Measurements from ENCODE around the gene WDFY4. TPM values are rescaled to one million over a fixed set of nuclear protein-coding genes. Genes with fewer than 3 reads are reported as not detected.
A peak's percentile ranks its signal among the peaks of the same experiment; 100 is the strongest.

Gene WDFY4
- total RNA-seq, 6 donors from 2014 or later, result 10.1 to 48.9 (median 32.1) TPM

GRCh38 chr10:48937796-48938195, 253.1 kb downstream of the WDFY4 start:
- H3K4me3 ChIP-seq, result no peak overlapping the region
- no peaks in the 10 kb centered on the region for H3K4me1 ChIP-seq
- no peak for ATAC-seq (ENCODE audit: low FRiP score in 2 of 2)
- H3K9me3 ChIP-seq, result no peaks in the 10 kb centered on the region
- no peak overlapping the region for H3K27ac ChIP-seq
- no peaks in the 10 kb centered on the region for H3K36me3 ChIP-seq
- no peak for DNase-seq
- H3K27me3 ChIP-seq, result no peaks in the 10 kb centered on the region
- TF ChIP-seq EP300 (IDR thresholded peaks at IDR 0.05) (no peak), CTCF (IDR thresholded peaks at IDR 0.05) (no peak), POLR2AphosphoS5 (IDR thresholded peaks at IDR 0.05) (no peak), POLR2A (IDR thresholded peaks at IDR 0.05) (no peak)
- 94 to 100% methylated on average over 3 of the region's 3 CpGs for WGBS, 2 donors

DNA sequence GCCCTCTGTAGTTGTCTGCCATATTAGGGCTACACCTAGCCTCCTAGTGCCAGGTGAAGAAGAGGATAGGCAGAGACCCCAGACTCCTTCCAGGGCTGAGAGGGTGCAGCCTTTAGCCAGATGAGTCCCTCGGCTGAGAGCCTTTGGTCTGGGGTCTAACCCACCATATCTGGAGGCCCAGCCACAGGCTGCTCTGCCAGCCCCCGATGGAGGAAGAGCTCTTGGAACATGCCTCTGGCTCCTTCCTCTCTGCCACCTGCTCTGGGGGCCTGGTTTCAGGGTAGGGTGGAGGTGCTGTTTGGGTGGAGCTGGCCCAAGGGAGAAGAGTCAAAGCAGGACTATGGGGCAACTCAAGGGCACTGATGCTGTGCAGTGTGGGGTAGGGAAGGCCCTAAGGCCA, 253.6 kb downstream of the WDFY4 start:
- WGBS, 2 donors, result 84 to 100% methylated on average over 1 to 2 of the region's 2 CpGs
- no peak for DNase-seq
- no peak for ATAC-seq (ENCODE audit: low FRiP score in 2 of 2)
- Histone ChIP-seq H3K36me3 (no peaks in the 10 kb centered on the region), H3K4me1 (no peaks in the 10 kb centered on the region), H3K27me3 (no peaks in the 10 kb centered on the region), H3K4me3 (no peak overlapping the region), H3K27ac (no peak overlapping the region), H3K9me3 (no peaks in the 10 kb centered on the region)
- TF ChIP-seq POLR2AphosphoS5 (IDR thresholded peaks at IDR 0.05) (no peak), EP300 (IDR thresholded peaks at IDR 0.05) (no peak)

DNA sequence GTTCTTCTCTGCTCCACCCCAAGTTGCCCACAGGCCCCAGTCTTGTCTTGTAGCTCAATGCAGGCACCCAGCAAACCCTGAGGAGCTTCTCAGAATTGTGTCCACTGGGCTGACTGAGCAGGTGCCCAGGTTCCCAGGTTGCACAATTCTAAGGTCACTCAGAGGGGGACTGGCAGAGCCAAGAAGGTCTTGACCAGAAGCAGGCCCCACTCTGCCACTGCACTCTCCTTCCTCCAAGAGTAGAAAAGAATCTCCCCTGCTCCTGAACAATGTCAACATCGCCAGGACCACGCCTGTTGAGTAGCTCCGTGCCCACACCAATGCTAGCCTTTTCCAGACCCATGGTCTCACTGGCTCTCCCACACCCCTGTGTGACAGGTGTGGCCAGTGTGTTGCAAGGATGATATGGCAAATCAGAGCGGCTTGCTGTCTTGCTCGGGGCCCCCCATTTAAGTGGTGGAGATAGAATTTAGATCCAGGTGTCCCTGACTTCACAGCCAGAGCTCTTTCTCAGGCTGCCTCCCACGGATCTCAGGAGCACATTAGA, 254.4 kb downstream of the WDFY4 start:
- TF ChIP-seq POLR2AphosphoS5 (IDR thresholded peaks at IDR 0.05) (no peak), CTCF (IDR thresholded peaks at IDR 0.05) (no peak), EP300 (IDR thresholded peaks at IDR 0.05) (no peak)
- DNase-seq, result no peak
- ATAC-seq (ENCODE audit: low FRiP score in 2 of 2), result no peak
- H3K27me3 ChIP-seq, result no peaks in the 10 kb centered on the region
- H3K36me3 ChIP-seq, result no peaks in the 10 kb centered on the region
- H3K4me1 ChIP-seq, result no peaks in the 10 kb centered on the region
- 73 to 76% methylated on average over 5 to 6 of the region's 6 CpGs for WGBS, 2 donors
- H3K4me3 ChIP-seq, result no peak overlapping the region
- no peaks in the 10 kb centered on the region for H3K9me3 ChIP-seq
- H3K27ac ChIP-seq, result no peak overlapping the region

DNA sequence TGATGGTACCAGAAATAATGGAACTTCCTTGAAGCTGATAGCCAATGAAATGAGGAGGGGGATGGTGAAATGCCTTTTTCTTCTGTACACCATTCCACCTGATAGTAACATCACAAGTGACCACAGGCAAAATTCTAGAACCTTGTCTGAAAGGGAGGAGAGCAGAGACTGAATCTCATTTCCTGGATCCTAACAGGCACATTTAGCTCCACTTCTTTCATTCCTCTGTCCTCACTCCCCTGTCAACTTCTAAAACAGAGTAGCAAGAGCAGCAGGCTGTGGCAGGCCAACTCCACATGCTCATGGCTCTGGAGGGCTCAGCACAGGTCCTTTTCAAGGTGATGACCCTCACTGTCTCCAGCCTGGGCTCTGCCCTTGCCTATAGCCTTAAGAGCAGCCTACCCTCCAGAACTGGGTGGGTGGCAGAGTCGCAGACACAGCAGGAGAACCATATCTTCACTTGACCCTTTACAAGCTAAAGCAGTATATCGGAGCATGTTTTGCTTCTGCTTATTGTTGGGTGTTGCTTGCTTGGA, 255.2 kb downstream of the WDFY4 start, which contains the start of gene LRRC18:
Gene LRRC18 (minus strand): TSS at position 51 of the 536 bp plus-strand sequence. CDS start 25,685 bp downstream, outside the sequence.
- Histone ChIP-seq H3K27me3 (no peaks in the 10 kb centered on the region), H3K9me3 (no peaks in the 10 kb centered on the region), H3K27ac (no peak within 1 kb of the TSS), H3K4me3 (no peak within 1 kb of the TSS), H3K36me3 (no peaks in the 10 kb centered on the region), H3K4me1 (no peaks in the 10 kb centered on the region)
- TF ChIP-seq CTCF (IDR thresholded peaks at IDR 0.05) (no peak), POLR2AphosphoS5 (IDR thresholded peaks at IDR 0.05) (no peak), POLR2A (IDR thresholded peaks at IDR 0.05) (no peak), EP300 (IDR thresholded peaks at IDR 0.05) (no peak)
- 88% methylated on average over 1 to 2 of the region's 2 CpGs for WGBS, 2 donors
- DNase-seq, result no peak
- no peak for ATAC-seq (ENCODE audit: low FRiP score in 2 of 2)

DNA sequence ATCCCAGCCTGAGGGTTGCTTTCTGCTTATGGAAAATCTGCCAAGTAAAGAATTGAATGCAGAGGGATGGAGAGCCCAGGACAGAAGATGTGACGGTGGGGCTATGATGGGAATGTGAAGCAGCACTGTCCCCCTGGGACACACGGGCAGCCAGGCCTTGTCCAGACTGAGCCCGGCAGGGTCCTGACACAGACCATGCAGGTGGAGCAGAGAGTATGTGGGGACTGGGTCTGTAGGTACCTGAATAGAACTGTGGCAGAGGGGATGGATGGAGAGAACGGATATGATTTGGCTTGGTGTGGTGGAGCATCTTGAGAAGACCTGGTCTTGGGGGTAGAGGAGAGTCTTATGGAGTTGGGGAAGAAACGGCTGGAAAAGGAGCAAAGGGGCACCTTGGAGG, 255.7 kb downstream of the WDFY4 start:
- Histone ChIP-seq H3K27me3 (no peaks in the 10 kb centered on the region), H3K4me3 (no peak overlapping the region), H3K9me3 (no peaks in the 10 kb centered on the region), H3K4me1 (no peaks in the 10 kb centered on the region), H3K36me3 (no peaks in the 10 kb centered on the region), H3K27ac (no peak overlapping the region)
- 94 to 95% methylated on average over 5 of the region's 5 CpGs for WGBS, 2 donors
- TF ChIP-seq POLR2AphosphoS5 (IDR thresholded peaks at IDR 0.05), result no peak
- TF ChIP-seq POLR2A (IDR thresholded peaks at IDR 0.05), result no peak
- TF ChIP-seq EP300 (IDR thresholded peaks at IDR 0.05), result no peak
- TF ChIP-seq CTCF (IDR thresholded peaks at IDR 0.05), result no peak
- DNase-seq (no peak), ATAC-seq (ENCODE audit: low FRiP score in 2 of 2) (peak in 1 of 2 donors; percentile 32)
